Astrocyte (in vitro differentiated cells and primary cell): Measurements from ENCODE around the gene UACA. TPM values are rescaled to one million over a fixed set of nuclear protein-coding genes. Genes with fewer than 3 reads are reported as not detected.
"Not testable (repeated sequence)": the region's sequence is repeated elsewhere in the genome, so short reads cannot be mapped to it uniquely, and the experiment has no call there.

Source experiments
- DNase-seq: peaks from one replicate; pipeline ENCODE4 v3.0.0-alpha.2; 2010; ENCODE audit warnings: low read depth
- FAIRE-seq: peaks from 2 replicates; lab custom pipeline; 2011; peaks lifted over from hg19 to GRCh38; lab: Jason Lieb, UNC
- H2AFZ ChIP-seq: 2 replicates; pipeline ENCODE4 v1.6.0; 2012; ENCODE audit warnings: low read depth, low read length, inconsistent platforms
- H3K27ac ChIP-seq: 2 replicates; pipeline ENCODE4 v1.5.1; 2011; ENCODE audit warnings: low read depth, low read length, inconsistent platforms
- H3K27me3 ChIP-seq: 2 replicates; pipeline ENCODE4 v1.6.0; 2011; ENCODE audit warnings: low read length, inconsistent platforms; ENCODE audit not compliant: insufficient read depth
- H3K36me3 ChIP-seq: 2 replicates; pipeline ENCODE4 v1.5.1; 2011; ENCODE audit warnings: low read length, inconsistent platforms; ENCODE audit not compliant: insufficient read depth
- H3K4me1 ChIP-seq: 2 replicates; pipeline ENCODE4 v1.5.1; 2011; ENCODE audit warnings: low read length, inconsistent platforms; ENCODE audit not compliant: insufficient read depth
- H3K4me2 ChIP-seq: 2 replicates; pipeline ENCODE4 v1.6.0; 2012; ENCODE audit warnings: low read length, inconsistent platforms
- H3K4me3 ChIP-seq: 2 replicates; pipeline ENCODE4 v1.5.1; 2011; ENCODE audit warnings: low read depth, mild to moderate bottlenecking, low read length, inconsistent platforms; ENCODE audit not compliant: insufficient read depth
- H3K79me2 ChIP-seq: 2 replicates; pipeline ENCODE4 v1.6.0; 2012; ENCODE audit warnings: mild to moderate bottlenecking, low read length, inconsistent platforms; ENCODE audit not compliant: insufficient read depth
- H3K9ac ChIP-seq: 2 replicates; pipeline ENCODE4 v1.6.0; 2012; ENCODE audit warnings: mild to moderate bottlenecking, low read length, inconsistent platforms
- H3K9me3 ChIP-seq: 2 replicates; pipeline ENCODE4 v1.5.1; 2012; ENCODE audit warnings: low read depth, mild to moderate bottlenecking, low read length, inconsistent platforms; ENCODE audit not compliant: insufficient read depth
- H4K20me1 ChIP-seq: 2 replicates; pipeline ENCODE4 v1.6.0; 2012; ENCODE audit warnings: low read length, inconsistent platforms; ENCODE audit not compliant: insufficient read depth
- H3K27ac Mint-ChIP-seq: one replicate; pipeline ENCODE4 v1.8.0; 2021; ENCODE audit warnings: mild to moderate bottlenecking, mixed read lengths; ENCODE audit not compliant: unreplicated experiment
- H3K27me3 Mint-ChIP-seq: one replicate; pipeline ENCODE4 v1.8.0; 2021; ENCODE audit warnings: low read depth, mixed read lengths; ENCODE audit not compliant: unreplicated experiment
- H3K36me3 Mint-ChIP-seq: one replicate; pipeline ENCODE4 v1.8.0; 2021; ENCODE audit warnings: low read depth, mixed read lengths; ENCODE audit not compliant: unreplicated experiment
- H3K4me1 Mint-ChIP-seq: one replicate; pipeline ENCODE4 v1.8.0; 2021; ENCODE audit warnings: low read depth, mixed read lengths; ENCODE audit not compliant: unreplicated experiment
- H3K4me3 Mint-ChIP-seq: one replicate; pipeline ENCODE4 v1.8.0; 2021; ENCODE audit warnings: mild to moderate bottlenecking, moderate library complexity, mixed read lengths; ENCODE audit not compliant: unreplicated experiment
- H3K9me3 Mint-ChIP-seq: one replicate; pipeline ENCODE4 v1.8.0; 2021; ENCODE audit warnings: mild to moderate bottlenecking, mixed read lengths; ENCODE audit not compliant: unreplicated experiment
- CTCF ChIP-seq: IDR thresholded peaks from 2 replicates; pipeline ENCODE4 v1.5.1; 2011; ENCODE audit warnings: low read depth, mild to moderate bottlenecking, inconsistent platforms, low read length, moderate library complexity; ENCODE audit not compliant: insufficient read depth
- EZH2 ChIP-seq: IDR thresholded peaks from 2 replicates; pipeline ENCODE4 v1.6.1; 2012; ENCODE audit warnings: mild to moderate bottlenecking, low read length, inconsistent platforms; ENCODE audit not compliant: insufficient read depth
- total RNA-seq: library from RNA; stranded (reverse); gene quantifications from 2 replicates; pipeline ENCODE4 v1.2.1, GENCODE V29; 2021

Gene UACA
- total RNA-seq, 1 donor from 2014 or later = 168 TPM

GRCh38 chr15:70664494-70664893, 98.9 kb downstream of the UACA start:
- no peak for FAIRE-seq
- H3K4me1 ChIP-seq = no peaks in the 10 kb centered on the region
- H3K27ac Mint-ChIP-seq = no peak overlapping the region
- no peak for TF ChIP-seq CTCF
- TF ChIP-seq EZH2 = no peak
- peak; percentile 49 for DNase-seq
- no peaks in the 10 kb centered on the region for H3K9me3 ChIP-seq
- H3K4me1 Mint-ChIP-seq = no peaks in the 10 kb centered on the region
- H3K36me3 ChIP-seq = peaks cover 59% of the 10 kb centered on the region
- H3K27me3 ChIP-seq = no peaks in the 10 kb centered on the region
- no peak overlapping the region for H3K4me3 Mint-ChIP-seq
- no peak overlapping the region for H3K4me3 ChIP-seq
- H3K27ac ChIP-seq = no peak overlapping the region
- peaks cover 9% of the 10 kb centered on the region for H3K36me3 Mint-ChIP-seq
- H3K4me2 ChIP-seq = no peak overlapping the region
- H3K9ac ChIP-seq = no peak overlapping the region
- H3K9me3 Mint-ChIP-seq = no peaks in the 10 kb centered on the region
- H3K79me2 ChIP-seq = peaks cover 19% of the 10 kb centered on the region
- peaks cover 21% of the 10 kb centered on the region for H4K20me1 ChIP-seq
- H2AFZ ChIP-seq = no peak overlapping the region
- no peaks in the 10 kb centered on the region for H3K27me3 Mint-ChIP-seq

- not testable (repeated sequence) for H3K27ac ChIP-seq, H3K4me1 Mint-ChIP-seq, H3K27me3 Mint-ChIP-seq, DNase-seq, H3K9me3 ChIP-seq, H3K9me3 Mint-ChIP-seq, H3K27me3 ChIP-seq, H3K27ac Mint-ChIP-seq, H3K4me3 Mint-ChIP-seq, FAIRE-seq, H3K4me3 ChIP-seq, H3K4me1 ChIP-seq, H3K36me3 Mint-ChIP-seq, H3K4me2 ChIP-seq, H2AFZ ChIP-seq, H3K9ac ChIP-seq
- Histone ChIP-seq H4K20me1 (peaks cover 21% of the 10 kb centered on the region), H3K36me3 (peaks cover 48% of the 10 kb centered on the region), H3K79me2 (peaks cover 19% of the 10 kb centered on the region)
Measured at GRCh38 chr15:70663069-70663468, 100.3 kb downstream of the UACA start.

GRCh38 chr15:70659662-70660061, 103.7 kb downstream of the UACA start:
- Histone ChIP-seq H3K4me2 (no peak overlapping the region), H3K27me3 (no peaks in the 10 kb centered on the region), H3K9me3 (no peaks in the 10 kb centered on the region), H3K4me1 (no peaks in the 10 kb centered on the region), H4K20me1 (peaks cover 8% of the 10 kb centered on the region), H3K9ac (no peak overlapping the region), H3K4me3 (no peak overlapping the region), H3K27ac (no peak overlapping the region), H3K36me3 (peaks cover 49% of the 10 kb centered on the region), H2AFZ (no peak overlapping the region), H3K79me2 (peaks cover 13% of the 10 kb centered on the region)
- TF ChIP-seq CTCF (no peak), EZH2 (no peak)
- Mint-ChIP-seq H3K36me3 (peaks cover 12% of the 10 kb centered on the region), H3K9me3 (no peaks in the 10 kb centered on the region), H3K27ac (no peak overlapping the region), H3K4me1 (no peaks in the 10 kb centered on the region), H3K27me3 (no peaks in the 10 kb centered on the region), H3K4me3 (no peak overlapping the region)
- no peak for DNase-seq
- no peak for FAIRE-seq
